Psoas muscle (tissue), 8 donors: Measurements from ENCODE around the gene SEC16A. TPM values are rescaled to one million over a fixed set of nuclear protein-coding genes. Genes with fewer than 3 reads are reported as not detected.

Experiments used
- ATAC-seq, 4 donors: fragments of 200-7000 bp; cut with Tn5 transposase; one replicate each; pipeline ENCODE4 v1.9.1; 2020; ENCODE audit warnings: moderate library complexity in 3 of 4, mild to moderate bottlenecking in 2 of 4
- DNase-seq, 2 donors: peaks; one replicate each; pipeline ENCODE4 v3.0.0-alpha.2; 2020
- H3K27ac ChIP-seq: fragments of 200-600 bp; one replicate; pipeline ENCODE4 v1.8.0; 2022
- H3K27me3 ChIP-seq, 3 donors: fragments of 200-600 bp in 1 of 3; one replicate each; pipeline versions ENCODE4 v1.6.1 to v1.8.0; 2013 to 2022; ENCODE audit warnings: low read length in 2 of 3, mild to moderate bottlenecking in 2 of 3, moderate library complexity in 1 of 3; ENCODE audit not compliant: insufficient read depth in 3 of 3
- H3K36me3 ChIP-seq, 2 donors: fragments of 200-600 bp in 1 of 2; one replicate each; pipeline versions ENCODE4 v1.6.1 to v1.8.0; 2013 to 2022; ENCODE audit warnings: low read depth in 1 of 2, mild to moderate bottlenecking in 1 of 2, moderate library complexity in 1 of 2; ENCODE audit not compliant: insufficient read depth in 1 of 2
- H3K4me1 ChIP-seq: fragments of 200-600 bp; one replicate; pipeline ENCODE4 v1.8.0; 2022
- H3K4me3 ChIP-seq: fragments of 200-600 bp; one replicate; pipeline ENCODE4 v1.8.0; 2022; ENCODE audit warnings: mild to moderate bottlenecking
- H3K9me3 ChIP-seq: fragments of 200-600 bp; one replicate; pipeline ENCODE4 v1.8.0; 2022
- WGBS, 3 donors: extraction: QIAGEN DNeasy Blood & Tissue Kit; methylation state at CpG; one replicate each; pipeline versions ENCODE4 v1.1.6 to v1.1.7; 2013; 5-methylcytosine and 5-hydroxymethylcytosine counted together
- intact Hi-C, 2 donors: fragments of 100-400 bp; cut with DNase I; formaldehyde crosslinking; loops; one replicate each; pipeline versions ENCODE4 v1.11.0 to v1.14.2; 2022
- polyA plus RNA-seq, 3 donors: library from polyadenylated mRNA; stranded (reverse); fragments of 200-250 nt; gene quantifications; one replicate each; pipeline ENCODE4 v1.2.3, GENCODE V29; 2013
- total RNA-seq, 4 donors: library from RNA; stranded (reverse); fragmentation: NEBNext Ultra II Directional in 2 of 4; extraction: Animal tissue kit (Norgen Biotek cat#: 25700) in 2 of 4; gene quantifications; one replicate each; pipeline versions ENCODE4 v1.2.1 to v1.2.4, GENCODE V29; 2021 to 2023
- TF ChIP-seq, protein P1 (sequence below): fragments of 200-600 bp; IDR thresholded peaks from one replicate; pipeline ENCODE4 v1.8.0; 2022; ENCODE audit warnings: antibody characterized with exemption
- donor health status: healthy with polysubstance abuse.
- donor health status: DM: no; HTN: no; CAD: no; lungs with moderate emphysema.
- donor health status: Bipolar disorder and iron deficiency.
- donor health status: healthy.
- donor health status: DM: yes; HTN: yes; CAD: no.
- donor health status: DM: no; HTN: no; CAD: no.
- donor health status: DM: no; HTN: no; CAD: no.
- donor health status: DM: yes; HTN: yes; CAD: no.

SEC16A gene
- total and polyA plus RNA-seq, 7 donors = 22.3 to 40.0 (median 31.5) TPM

DNA sequence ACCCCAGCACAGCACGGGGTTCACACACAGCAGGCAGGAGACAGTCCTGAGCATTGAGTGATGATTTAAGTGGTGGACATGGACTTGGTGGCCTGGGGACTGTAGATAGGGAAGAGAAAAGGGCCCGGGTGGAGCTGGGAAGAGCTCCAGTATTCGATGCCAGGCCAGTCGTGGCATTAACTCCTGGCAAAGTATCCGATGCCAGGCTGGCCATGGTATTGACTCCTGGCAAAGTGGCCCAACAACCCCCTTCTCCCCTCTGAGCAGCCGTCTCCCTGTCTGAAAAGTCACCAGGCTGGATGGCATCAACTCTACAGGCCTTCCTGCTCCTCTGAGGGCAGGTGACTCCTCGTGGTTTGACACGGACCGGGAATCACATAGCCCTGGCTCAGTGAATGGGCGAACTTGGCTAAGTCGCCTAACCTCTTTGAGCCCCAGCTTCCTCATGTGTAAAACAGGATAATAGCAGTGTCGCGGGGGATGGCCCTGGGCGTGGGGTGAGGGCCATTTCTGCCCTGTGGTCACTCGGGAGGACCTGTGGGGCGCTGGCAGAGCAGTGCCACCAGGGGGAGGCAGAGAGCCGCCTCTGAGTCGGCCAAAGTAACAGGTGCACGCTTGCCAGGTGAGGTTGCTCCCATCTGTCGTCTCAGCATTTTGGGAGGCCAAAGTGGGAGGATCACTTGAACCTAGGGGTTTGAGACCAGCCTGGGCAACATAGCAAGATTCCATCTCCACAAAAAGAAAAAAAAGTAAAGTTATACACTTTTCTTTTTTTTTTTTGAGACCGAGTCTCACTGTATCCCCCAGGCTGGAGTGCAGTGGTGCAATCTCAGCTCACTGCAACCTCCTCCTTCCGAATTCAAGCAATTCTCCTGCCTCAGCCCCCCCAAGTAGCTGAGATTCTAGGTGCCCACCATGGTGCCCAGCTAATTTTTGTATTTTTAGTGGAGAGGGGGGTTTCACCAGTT is 5.7 kb upstream of the SEC16A start:
- Histone ChIP-seq H3K36me3 (no peaks in the 10 kb centered on the region), H3K27me3 (no peaks in the 10 kb centered on the region), H3K27ac (no peak overlapping the region), H3K9me3 (no peaks in the 10 kb centered on the region), H3K4me1 (peaks cover 20% of the 10 kb centered on the region), H3K4me3 (no peak overlapping the region)
- DNase-seq (peak; percentile 75 to 86), ATAC-seq (peak; percentile 59 to 76 (median 66))
- WGBS, 3 donors = 8 to 18% (median 11%) methylated on average over 21 to 22 of the region's 22 CpGs
- TF ChIP-seq, protein P1, sequence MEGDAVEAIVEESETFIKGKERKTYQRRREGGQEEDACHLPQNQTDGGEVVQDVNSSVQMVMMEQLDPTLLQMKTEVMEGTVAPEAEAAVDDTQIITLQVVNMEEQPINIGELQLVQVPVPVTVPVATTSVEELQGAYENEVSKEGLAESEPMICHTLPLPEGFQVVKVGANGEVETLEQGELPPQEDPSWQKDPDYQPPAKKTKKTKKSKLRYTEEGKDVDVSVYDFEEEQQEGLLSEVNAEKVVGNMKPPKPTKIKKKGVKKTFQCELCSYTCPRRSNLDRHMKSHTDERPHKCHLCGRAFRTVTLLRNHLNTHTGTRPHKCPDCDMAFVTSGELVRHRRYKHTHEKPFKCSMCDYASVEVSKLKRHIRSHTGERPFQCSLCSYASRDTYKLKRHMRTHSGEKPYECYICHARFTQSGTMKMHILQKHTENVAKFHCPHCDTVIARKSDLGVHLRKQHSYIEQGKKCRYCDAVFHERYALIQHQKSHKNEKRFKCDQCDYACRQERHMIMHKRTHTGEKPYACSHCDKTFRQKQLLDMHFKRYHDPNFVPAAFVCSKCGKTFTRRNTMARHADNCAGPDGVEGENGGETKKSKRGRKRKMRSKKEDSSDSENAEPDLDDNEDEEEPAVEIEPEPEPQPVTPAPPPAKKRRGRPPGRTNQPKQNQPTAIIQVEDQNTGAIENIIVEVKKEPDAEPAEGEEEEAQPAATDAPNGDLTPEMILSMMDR = peak; percentile 99
- intact Hi-C loops = loop anchor here (1.0 to 5.0 kb wide), 4 partner anchors 59 to 204 kb away; partner anchors contain the start of gene NOTCH1 (in 1 of the 2)

DNA sequence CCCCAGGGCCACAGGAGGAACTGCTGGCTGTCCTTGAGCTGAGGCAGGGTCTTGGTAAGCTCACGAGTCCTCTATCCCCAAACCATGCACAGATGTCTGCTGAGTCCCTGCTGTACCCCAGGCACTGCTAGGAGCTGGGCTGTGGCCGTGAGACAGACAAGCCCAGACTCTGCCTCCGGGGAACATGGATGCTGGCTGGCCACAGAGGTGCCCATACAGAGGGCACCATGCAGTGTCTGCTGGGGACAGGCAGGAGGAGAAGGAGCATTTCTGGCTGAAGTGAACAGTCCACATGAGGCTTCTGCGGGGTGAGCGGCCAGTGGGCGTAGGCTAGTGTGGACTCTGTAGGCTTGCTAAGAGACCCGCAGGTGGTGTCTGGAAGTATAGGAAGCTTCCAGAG is 4.8 kb upstream of the SEC16A start:
- DNase-seq (no peak), ATAC-seq (no peak)
- H3K4me1 ChIP-seq = peaks cover 20% of the 10 kb centered on the region
- H3K27me3 ChIP-seq = no peaks in the 10 kb centered on the region
- 81 to 91% (median 88%) methylated on average over 7 of the region's 7 CpGs for WGBS, 3 donors
- H3K27ac ChIP-seq = no peak overlapping the region
- intact Hi-C loops = loop anchor here (1.0 to 5.0 kb wide), 4 partner anchors 60 to 205 kb away; partner anchors contain the start of gene NOTCH1 (in 1 of the 2)
- H3K36me3 ChIP-seq = no peaks in the 10 kb centered on the region
- H3K9me3 ChIP-seq = no peaks in the 10 kb centered on the region
- no peak overlapping the region for H3K4me3 ChIP-seq
- TF ChIP-seq, protein P1 = no peak

DNA sequence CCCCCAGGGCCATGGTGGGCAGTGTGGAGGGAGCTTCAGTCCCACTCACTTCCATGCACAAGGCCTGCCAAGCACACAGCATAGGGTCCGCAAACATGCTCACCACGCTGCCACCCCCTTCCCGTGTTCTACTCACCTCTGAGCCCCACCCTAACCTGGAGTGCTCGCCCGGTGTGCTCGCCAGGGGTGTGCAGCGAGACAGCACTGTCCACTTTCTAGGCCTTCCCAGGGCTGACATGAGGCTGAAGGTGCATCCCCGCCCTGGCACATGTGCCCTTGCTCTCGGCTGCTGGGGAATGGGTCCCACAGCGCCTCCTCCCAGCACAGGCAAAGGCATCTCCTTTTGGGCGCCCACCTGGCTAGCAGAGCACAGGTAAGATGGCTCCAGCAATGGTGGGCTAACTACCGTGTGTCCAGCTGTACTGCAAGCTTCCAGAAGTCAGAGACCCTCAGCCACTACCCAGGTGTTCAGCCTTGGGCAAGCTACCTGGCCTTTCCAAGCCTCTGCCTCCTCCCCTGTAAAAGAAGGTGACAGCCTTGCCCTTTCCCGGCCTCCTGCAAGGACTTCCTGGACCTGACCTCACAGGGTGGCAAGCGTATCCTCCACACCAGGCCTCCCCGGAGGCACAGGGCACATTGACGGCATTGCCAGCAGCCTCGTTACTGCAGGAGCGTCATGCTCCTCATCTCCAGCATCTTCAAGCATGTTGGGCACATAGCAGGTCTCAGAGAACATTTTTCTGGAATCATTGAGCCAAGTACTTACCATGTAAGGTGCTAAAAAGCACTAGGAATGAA is 4.2 kb upstream of the SEC16A start:
- no peaks in the 10 kb centered on the region for H3K36me3 ChIP-seq
- 89 to 93% (median 92%) methylated on average over 18 of the region's 18 CpGs for WGBS, 3 donors
- no peak overlapping the region for H3K4me3 ChIP-seq
- H3K27me3 ChIP-seq = no peaks in the 10 kb centered on the region
- intact Hi-C loops = loop anchor here (5.0 kb wide), 2 partner anchors 60 to 205 kb away; partner anchors contain the start of gene NOTCH1 (in 1 of the 2)
- H3K4me1 ChIP-seq = peaks cover 21% of the 10 kb centered on the region
- H3K9me3 ChIP-seq = no peaks in the 10 kb centered on the region
- ATAC-seq (no peak), DNase-seq (no peak)
- H3K27ac ChIP-seq = no peak overlapping the region
- TF ChIP-seq, protein P1 = no peak

DNA sequence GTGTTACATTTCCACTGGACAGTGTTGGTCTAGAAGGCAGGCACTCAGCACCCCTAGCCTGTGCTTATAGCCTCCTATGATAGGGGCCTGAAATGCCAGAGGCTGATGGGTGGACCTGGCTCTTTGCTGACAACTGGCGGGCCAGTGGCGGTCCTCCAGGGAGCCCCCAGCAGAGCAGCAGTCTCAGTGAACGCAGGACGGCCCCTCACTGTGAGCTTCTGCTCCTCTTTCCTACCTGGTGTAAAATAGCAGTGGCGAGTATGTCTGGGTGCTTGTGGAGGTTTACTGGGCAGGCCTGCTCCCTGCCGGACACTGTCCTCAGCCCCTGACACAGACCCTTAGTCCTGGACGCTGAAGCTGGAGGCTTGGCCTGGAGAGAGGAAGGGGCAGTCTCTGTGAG is 3.3 kb upstream of the SEC16A start:
- H3K4me1 ChIP-seq = peaks cover 29% of the 10 kb centered on the region
- H3K36me3 ChIP-seq = no peaks in the 10 kb centered on the region
- H3K9me3 ChIP-seq = no peaks in the 10 kb centered on the region
- H3K4me3 ChIP-seq = no peak overlapping the region
- TF ChIP-seq, protein P1 = no peak
- no peaks in the 10 kb centered on the region for H3K27me3 ChIP-seq
- no peak for DNase-seq
- intact Hi-C loops = loop anchor here (5.0 kb wide), 2 partner anchors 61 to 206 kb away; partner anchors contain the start of gene NOTCH1 (in 1 of the 2)
- no peak for ATAC-seq
- H3K27ac ChIP-seq = no peak overlapping the region
- 92 to 97% (median 96%) methylated on average over 7 of the region's 7 CpGs for WGBS, 3 donors
